H4 (cell line): ENCODE results near the gene FOXN3. TPM values are rescaled to one million over a fixed set of nuclear protein-coding genes. Genes with fewer than 3 reads are reported as not detected.

Source experiments
- DNase-seq: peaks from one replicate; pipeline ENCODE4 v3.0.0-alpha.2; 2015; ENCODE audit warnings: low spot score
- total RNA-seq: library from RNA; depleted of rRNA; stranded (reverse); fragments of >200 nt; shearing (Covaris generic); gene quantifications from 2 replicates; pipeline ENCODE4 v1.2.3, GENCODE V29; 2014

Gene FOXN3
- total RNA-seq, 1 experiment from 2014 or later, result 12.2 TPM

DNA sequence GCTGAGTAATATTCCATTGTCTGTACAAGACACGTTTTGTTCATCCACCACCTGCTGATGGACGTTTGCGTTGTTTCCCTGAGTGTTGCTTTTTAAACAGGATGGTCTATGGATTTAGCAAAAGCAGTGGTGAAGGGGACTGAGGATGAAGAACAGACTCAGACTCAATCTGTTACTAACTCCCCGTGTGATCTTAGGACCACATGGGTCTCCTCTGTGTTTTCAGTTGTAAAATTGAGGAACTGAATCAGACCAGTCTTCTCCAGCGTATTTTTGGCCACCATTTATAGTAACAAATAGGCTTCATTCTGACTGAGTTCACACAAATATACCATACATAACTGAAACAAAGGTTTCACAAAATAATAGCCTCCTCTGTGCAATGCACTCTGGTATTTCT is 85.6 kb downstream of the FOXN3 start:
- DNase-seq, result no peak

GRCh38 chr14:89330236-89331002 is 86.6 kb downstream of the FOXN3 start:
- DNase-seq, result peak; percentile 65

DNA sequence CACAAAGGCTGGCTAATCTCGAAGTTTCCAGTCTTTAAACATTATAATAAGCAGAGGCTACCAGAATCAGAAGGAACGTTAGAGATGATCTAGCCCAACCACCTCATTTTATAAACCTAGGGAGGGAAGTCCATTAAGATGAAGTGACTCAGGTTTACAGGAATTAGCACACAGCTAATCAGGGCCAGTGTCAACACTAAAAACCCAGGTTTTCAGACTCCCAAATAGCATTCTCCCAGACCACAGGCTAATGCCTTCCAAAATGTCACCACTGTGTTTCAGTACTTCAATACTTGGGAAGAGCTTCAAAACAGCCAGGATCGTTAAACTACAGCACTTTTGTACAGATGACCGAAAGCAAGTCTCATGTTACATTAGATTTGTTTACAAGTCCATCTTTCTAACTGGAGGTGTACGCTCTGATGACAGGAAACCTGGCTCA is 89.2 kb downstream of the FOXN3 start:
- DNase-seq, result peak; percentile 71

- DNase-seq, result no peak
Measured at GRCh38 chr14:89325959-89326358, 91.1 kb downstream of the FOXN3 start.

- DNase-seq, result no peak
Measured at GRCh38 chr14:89325299-89325883, 91.6 kb downstream of the FOXN3 start.

DNA sequence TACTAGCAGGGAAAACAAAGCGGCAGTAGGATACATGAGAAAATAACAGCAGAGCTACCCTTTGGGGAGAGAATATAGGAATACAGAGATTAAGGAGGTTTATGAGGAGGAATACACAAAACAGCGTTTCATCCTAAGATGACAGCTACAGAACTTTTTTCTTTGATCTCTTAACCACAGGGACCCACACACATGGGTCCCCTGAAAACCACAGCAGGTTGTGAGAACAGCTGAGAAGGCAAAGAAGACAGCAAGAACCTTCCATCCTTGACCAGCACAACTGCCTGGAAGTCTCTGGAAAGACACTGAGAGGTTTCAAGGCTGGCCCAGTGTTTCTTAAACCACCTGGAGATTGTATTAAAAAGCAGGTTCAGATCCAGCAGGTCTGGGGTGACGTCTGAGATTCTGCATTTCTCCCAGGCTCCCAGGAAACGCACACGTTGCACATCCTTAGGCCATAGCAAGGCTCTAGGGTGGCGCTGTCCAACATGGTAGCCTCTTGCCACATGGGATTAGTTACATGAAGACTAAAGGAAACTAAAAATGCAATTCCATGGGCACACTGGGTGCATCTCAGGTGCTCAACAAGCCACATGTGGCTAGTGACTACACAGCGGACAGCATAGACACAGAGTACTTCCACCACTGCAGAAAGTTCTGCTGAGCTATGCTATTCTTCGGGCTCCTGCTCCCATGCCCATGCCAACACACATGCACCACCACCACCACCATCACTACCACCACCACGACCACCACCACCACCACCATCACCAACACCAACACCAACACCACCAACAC is 92.3 kb downstream of the FOXN3 start:
- DNase-seq, result no peak

DNA sequence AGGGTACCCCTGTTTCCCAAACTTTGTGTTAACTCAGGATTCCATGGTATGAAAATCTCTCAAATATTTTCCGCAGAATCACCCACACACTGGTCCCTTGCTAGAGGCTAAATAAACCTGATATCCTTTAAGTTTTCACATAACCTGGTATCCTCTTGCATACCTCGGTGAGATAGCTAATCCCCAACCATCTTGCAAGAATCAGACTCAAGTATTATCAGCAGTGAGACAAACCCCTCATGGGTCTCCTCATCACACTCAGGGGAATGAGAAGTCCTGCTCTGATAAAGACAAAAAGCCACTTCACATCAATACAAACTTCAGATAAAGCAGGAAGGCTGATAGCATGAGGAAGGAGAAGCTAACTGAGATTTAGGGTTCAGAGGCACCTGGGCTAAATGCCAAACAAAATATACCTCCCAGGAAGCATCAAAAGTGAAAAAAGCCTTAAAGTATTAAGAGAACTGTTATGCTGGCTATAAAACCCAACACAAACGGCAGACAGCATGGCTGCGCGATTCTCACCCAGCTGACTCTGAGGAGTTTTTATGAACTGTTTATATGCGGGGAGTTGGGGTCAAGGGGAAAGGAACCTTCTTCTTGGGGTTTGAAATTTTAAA is 96.5 kb downstream of the FOXN3 start:
- no peak for DNase-seq

DNA sequence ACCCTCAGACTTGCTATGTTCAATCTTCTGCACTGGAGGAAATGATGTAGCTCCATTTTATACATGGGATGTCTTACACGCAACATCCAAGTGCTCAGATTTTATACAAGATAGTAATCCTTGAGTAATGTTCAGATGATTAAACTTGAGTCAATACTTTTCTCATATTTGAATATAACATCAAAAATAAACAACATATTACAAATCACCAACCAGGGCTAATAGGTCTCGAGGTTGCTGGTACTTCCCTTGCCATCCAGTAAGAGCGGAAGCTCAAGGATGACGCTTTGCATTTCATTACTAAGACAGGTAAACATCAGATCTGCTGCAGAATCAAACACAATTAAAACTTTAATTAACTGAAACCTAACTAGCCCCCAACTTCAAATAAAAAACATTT is 97.3 kb downstream of the FOXN3 start:
- no peak for DNase-seq

GRCh38 chr14:89317051-89317691 is 99.9 kb downstream of the FOXN3 start:
- DNase-seq, result no peak

GRCh38 chr14:89315493-89316470 is 101.3 kb downstream of the FOXN3 start:
- DNase-seq, result no peak

DNA sequence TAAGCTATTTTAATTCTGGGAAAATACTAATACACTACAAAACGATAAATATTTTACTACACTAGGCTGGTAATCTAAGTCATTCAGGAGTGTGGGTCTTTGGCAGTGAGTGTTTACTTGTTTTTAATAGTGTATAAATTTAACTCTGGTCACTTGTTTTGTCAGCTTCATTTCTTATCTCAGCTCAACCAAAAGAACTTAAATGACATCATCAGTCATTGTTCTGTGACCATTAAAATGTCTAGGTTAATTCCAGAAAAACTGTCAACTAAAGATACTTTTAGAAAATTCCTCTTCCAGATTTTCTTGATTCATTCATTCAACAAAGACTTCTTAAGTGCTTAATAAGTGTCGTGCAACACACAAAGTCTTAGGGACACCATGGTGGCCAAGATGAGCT is 102.8 kb downstream of the FOXN3 start:
- DNase-seq, result no peak

GRCh38 chr14:89312932-89313331 is 104.1 kb downstream of the FOXN3 start:
- DNase-seq, result no peak

GRCh38 chr14:89310211-89310610 is 106.8 kb downstream of the FOXN3 start:
- no peak for DNase-seq

DNA sequence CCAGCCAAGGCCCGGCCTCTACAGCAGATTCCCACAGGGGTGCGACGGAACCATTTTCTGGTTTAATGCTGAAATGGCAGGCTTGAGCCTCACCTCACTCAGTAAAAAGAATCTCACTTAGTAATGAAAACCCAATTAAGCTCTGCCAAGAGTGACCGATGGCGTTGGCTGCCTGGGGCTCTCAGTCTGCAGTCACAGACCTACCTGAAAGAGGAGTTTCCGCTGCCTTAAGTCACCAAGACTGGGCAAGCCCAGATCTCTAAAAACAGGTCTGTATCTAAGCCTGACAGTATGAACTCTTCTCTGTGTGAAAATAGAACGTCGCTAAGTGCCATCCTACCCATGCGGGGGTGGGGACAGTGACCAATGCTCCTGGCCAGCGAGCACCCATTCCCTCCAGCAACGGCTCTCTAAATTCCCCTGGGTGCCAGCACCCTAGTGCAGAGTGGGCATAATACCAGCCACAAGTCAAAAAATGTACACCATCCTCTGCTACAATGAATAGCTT is 107.3 kb downstream of the FOXN3 start:
- no peak for DNase-seq

- DNase-seq, result no peak
Measured at GRCh38 chr14:89308232-89308959, 108.6 kb downstream of the FOXN3 start.

GRCh38 chr14:89307409-89307808 is 109.6 kb downstream of the FOXN3 start:
- DNase-seq, result no peak

GRCh38 chr14:89304972-89305703 is 111.9 kb downstream of the FOXN3 start:
- DNase-seq, result no peak

DNA sequence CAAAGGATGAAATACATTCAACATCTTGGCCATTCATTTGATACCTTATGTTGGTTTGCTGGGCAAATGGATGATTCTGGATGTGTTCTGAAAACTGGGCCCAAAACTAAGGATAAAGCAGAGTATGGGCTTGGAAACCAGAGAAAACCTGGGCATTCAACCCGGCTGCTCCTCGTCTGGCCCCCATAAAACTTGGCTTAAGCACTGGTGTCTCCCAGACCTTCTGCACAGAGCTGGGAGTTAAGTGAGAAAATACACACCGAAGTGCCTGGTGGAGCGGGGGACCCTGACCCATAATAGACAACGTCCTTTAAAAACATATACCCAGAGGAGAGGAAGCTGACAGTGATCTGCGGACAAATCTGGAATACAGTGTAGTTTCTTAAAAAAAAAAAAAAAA is 112.5 kb downstream of the FOXN3 start:
- DNase-seq, result no peak
